ENCODE results near the gene SERPINB2. TPM values are rescaled to one million over a fixed set of nuclear protein-coding genes. Genes with fewer than 3 reads are reported as not detected.

The SERPINB2 gene
- total and polyA plus RNA-seq, 2 experiments from 2014 or later: not detected

DNA sequence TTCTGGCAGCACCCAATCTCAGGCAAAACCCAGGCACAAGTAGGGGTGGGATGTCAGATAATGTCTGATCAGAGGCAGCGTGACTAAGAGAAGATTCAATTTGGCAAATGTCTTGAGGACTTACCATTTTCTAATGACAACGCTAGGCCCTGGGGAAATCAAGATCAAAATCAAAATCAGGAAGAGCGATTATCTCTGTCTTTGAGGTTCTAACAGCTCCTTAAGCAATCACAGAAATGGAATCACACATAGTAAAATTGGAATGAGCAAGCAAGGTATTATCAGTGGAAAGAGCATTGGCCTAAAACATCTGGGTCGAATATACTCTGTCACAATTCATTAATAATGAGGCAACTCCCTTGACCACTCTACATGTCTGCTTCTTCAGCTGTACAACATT is 8.6 kb upstream of the SERPINB2 start:
- H3K27me3 ChIP-seq: no peaks in the 10 kb centered on the region
- TF ChIP-seq, protein P1, sequence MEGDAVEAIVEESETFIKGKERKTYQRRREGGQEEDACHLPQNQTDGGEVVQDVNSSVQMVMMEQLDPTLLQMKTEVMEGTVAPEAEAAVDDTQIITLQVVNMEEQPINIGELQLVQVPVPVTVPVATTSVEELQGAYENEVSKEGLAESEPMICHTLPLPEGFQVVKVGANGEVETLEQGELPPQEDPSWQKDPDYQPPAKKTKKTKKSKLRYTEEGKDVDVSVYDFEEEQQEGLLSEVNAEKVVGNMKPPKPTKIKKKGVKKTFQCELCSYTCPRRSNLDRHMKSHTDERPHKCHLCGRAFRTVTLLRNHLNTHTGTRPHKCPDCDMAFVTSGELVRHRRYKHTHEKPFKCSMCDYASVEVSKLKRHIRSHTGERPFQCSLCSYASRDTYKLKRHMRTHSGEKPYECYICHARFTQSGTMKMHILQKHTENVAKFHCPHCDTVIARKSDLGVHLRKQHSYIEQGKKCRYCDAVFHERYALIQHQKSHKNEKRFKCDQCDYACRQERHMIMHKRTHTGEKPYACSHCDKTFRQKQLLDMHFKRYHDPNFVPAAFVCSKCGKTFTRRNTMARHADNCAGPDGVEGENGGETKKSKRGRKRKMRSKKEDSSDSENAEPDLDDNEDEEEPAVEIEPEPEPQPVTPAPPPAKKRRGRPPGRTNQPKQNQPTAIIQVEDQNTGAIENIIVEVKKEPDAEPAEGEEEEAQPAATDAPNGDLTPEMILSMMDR (IDR thresholded peaks at IDR 0.05; ENCODE audit: low read depth, low read length): no peak
- no peak overlapping the region for H3K27ac ChIP-seq
- H3K4me3 ChIP-seq: no peak overlapping the region
- no peaks in the 10 kb centered on the region for H3K36me3 ChIP-seq
- DNase-seq (ENCODE audit: low read depth in 1 of 2, low spot score in 1 of 2): peak in 1 of 2 donors; percentile 17
- H3K4me1 ChIP-seq (ENCODE audit: low read depth): peaks cover 4% of the 10 kb centered on the region
- no peaks in the 10 kb centered on the region for H3K9me3 ChIP-seq (ENCODE audit: low read depth)

DNA sequence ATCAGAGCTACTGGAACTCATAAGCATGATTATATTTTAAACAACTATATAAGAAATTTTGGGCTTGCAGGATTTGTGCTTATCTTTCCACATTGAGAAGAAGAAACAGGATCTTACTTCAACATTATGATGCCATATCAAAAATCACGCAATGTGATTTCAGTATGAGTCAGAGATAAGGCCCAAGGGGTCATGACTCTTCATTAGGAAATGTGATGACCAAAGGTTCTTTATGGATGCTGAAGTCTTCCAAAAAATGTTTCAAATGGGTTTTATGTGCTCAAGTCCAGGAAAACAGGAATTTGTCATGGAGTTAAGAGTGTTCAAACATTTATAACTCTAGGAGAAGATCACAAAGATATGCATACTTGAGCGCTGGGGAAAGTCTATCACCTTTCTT is 7.8 kb upstream of the SERPINB2 start:
- no peaks in the 10 kb centered on the region for H3K36me3 ChIP-seq
- no peak overlapping the region for H3K4me3 ChIP-seq
- no peaks in the 10 kb centered on the region for H3K9me3 ChIP-seq (ENCODE audit: low read depth)
- H3K27ac ChIP-seq: no peak overlapping the region
- peak in 1 of 2 donors; percentile 29 for DNase-seq (ENCODE audit: low read depth in 1 of 2, low spot score in 1 of 2)
- H3K4me1 ChIP-seq (ENCODE audit: low read depth): peaks cover 4% of the 10 kb centered on the region
- TF ChIP-seq, protein P1 (IDR thresholded peaks at IDR 0.05; ENCODE audit: low read depth, low read length): no peak
- no peaks in the 10 kb centered on the region for H3K27me3 ChIP-seq

DNA sequence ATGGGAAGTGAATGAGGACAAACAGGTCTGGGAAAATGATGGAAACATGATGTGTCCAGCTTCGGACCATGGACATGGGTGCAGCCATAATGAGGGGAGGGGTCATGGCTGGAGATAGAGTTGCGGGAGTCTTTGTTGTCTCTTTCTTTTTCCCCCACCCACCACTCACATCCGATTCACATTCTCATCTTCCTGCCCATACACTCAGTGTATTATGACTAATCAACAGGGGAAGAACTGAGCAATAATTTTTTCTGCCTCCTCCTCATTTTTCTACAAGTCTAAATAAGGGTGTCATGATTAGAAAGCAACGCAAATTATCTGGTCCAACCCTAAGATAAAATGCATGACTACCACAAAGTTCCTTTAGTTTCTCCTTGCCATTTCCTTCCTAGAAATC is 5.7 kb upstream of the SERPINB2 start:
- TF ChIP-seq, protein P1 (IDR thresholded peaks at IDR 0.05; ENCODE audit: low read depth, low read length): no peak

DNA sequence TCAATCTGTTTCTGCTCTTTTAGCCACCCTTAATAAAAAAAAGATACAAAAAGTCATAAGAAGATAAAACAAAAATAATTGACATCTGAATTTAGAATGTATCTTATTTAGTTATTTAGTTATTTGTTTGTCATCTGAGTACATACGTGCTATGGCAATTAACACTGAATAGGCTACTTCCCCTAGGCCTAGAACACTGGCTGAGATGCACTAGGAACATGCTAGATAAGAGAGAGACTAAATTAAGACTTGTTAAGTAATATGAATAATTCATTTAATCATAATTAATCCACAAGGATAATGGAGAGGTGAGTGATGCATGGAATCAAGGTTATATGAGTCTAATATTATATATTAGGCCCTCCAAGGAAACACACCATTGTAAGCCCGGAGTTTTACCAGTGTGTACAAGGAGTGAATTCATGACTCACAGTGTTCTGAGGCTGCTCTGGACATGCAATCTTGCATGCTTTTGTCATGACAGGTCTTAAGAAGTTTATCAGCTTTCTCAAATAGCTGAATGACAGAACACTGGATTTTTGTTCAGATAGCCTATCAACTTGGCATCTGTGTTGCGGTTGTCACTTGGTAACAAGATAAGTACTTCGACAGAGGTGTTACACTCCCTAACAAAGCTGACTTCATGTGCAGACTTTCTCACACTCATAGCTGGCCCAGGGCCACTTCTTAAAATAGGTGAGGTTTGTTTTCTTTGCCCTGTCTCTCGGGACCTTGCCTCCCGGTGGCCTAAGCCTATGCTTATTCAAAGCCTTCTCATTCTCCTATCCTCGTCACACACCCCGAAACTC is 5.0 kb upstream of the SERPINB2 start:
- no peak overlapping the region for H3K4me3 ChIP-seq
- peak overlapping the region; percentile 79 for H3K27ac ChIP-seq
- H3K36me3 ChIP-seq: no peaks in the 10 kb centered on the region
- H3K9me3 ChIP-seq (ENCODE audit: low read depth): no peaks in the 10 kb centered on the region
- H3K27me3 ChIP-seq: no peaks in the 10 kb centered on the region
- peak; percentile 58 to 89 for DNase-seq (ENCODE audit: low read depth in 1 of 2, low spot score in 1 of 2)
- H3K4me1 ChIP-seq (ENCODE audit: low read depth): peaks cover 4% of the 10 kb centered on the region
- TF ChIP-seq, protein P1 (IDR thresholded peaks at IDR 0.05; ENCODE audit: low read depth, low read length): no peak

More for the DNA sequence above, 5.7 kb upstream of the SERPINB2 start:
- Histone ChIP-seq H3K4me1 (ENCODE audit: low read depth) (peaks cover 4% of the 10 kb centered on the region), H3K36me3 (no peaks in the 10 kb centered on the region), H3K27me3 (no peaks in the 10 kb centered on the region), H3K4me3 (no peak overlapping the region), H3K27ac (peak overlapping the region; percentile 79), H3K9me3 (ENCODE audit: low read depth) (no peaks in the 10 kb centered on the region)
- peak in 1 of 2 donors; percentile 56 for DNase-seq (ENCODE audit: low read depth in 1 of 2, low spot score in 1 of 2)

DNA sequence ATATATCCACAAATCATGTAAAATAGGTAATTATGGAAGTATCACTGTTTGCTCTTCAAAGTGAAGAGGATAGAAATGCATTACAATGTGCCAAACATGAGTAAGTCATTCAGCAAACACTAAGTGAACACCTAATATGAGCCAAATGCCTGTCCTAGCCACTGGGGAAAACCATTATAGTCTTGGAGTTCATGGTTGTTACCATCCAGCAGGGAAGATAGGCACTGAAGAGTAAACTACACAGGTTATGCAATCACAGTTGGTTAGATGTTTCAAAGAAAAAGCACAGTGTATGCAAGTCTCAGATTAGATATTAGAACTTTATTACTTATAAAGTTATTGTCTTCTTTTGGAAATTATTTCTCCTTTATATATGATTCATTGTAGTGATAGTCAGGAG is 3.9 kb upstream of the SERPINB2 start:
- H3K36me3 ChIP-seq: no peaks in the 10 kb centered on the region
- H3K27me3 ChIP-seq: no peaks in the 10 kb centered on the region
- no peak overlapping the region for H3K27ac ChIP-seq
- H3K4me1 ChIP-seq (ENCODE audit: low read depth): peaks cover 4% of the 10 kb centered on the region
- peak in 1 of 2 donors; percentile 29 for DNase-seq (ENCODE audit: low read depth in 1 of 2, low spot score in 1 of 2)
- H3K9me3 ChIP-seq (ENCODE audit: low read depth): no peaks in the 10 kb centered on the region
- TF ChIP-seq, protein P1 (IDR thresholded peaks at IDR 0.05; ENCODE audit: low read depth, low read length): no peak
- no peak overlapping the region for H3K4me3 ChIP-seq
